ENCODE measurements around the gene ACAN. TPM values are rescaled to one million over a fixed set of nuclear protein-coding genes. Genes with fewer than 3 reads are reported as not detected.

ACAN gene
- total RNA-seq, 2 experiments from 2014 or later, result not detected

- ATAC-seq (no peak), DNase-seq (no peak)
- intact Hi-C loops (cut with micrococcal nuclease), result no loop called here
- ChIA-PET CTCF (no interaction called here), POLR2A (interaction anchor here (0.7 kb wide), 1 partner anchor 13 kb away, joined by 4 read pairs; no protein-coding TSS in a partner anchor)
- Mint-ChIP-seq H3K4me1 (ENCODE audit: low read depth) (no peaks in the 10 kb centered on the region), H3K27me3 (peaks cover 23% of the 10 kb centered on the region), H3K9me3 (peaks cover 6% of the 10 kb centered on the region), H3K4me3 (no peak overlapping the region), H3K27ac (no peak overlapping the region), H3K36me3 (ENCODE audit: low read depth) (no peaks in the 10 kb centered on the region)
- TF ChIP-seq CTCF (IDR thresholded peaks at IDR 0.05), result no peak
Measured at GRCh38 chr15:88765212-88765611, 38.0 kb upstream of the ACAN start.

DNA sequence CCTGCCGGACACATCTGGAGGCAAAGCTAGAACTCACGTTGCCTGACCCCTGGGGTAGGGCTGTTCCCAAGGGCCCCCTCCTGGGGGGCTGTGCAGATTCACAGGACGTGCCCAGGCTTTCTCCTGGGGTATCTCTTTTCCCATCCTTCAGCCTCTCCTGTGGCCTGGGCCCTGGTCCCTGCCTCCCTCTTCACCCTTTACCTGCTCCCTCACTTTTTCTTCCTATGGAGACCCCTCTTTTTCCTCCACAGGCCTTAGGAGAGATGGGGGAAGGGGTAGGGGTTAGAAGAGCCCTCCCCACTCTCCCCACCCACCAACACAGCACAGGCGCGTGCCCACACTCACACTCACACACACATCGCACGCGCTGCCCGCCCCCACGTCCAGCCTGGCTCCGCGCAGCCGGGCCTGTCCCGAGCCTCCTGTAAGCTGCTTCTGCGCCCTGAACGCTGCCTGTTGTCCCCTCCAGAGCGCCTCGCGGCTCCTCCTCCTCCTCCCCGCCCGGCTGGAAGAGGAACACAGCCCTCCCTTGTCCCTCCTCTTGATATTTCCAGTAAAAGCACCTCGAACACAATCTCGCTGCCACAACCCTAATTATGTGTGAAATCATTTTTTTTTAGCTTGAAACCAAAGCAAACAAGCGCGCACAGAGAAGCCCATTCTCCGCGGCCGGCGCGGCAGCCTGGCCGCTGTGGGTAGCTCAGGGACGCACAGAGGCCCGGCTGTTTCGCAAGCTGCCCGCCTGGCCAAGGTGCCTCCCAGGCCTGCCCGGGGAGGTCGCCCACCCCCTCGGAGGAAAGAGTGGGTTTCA is 33.9 kb upstream of the ACAN start:
- Mint-ChIP-seq H3K4me1 (ENCODE audit: low read depth) (no peaks in the 10 kb centered on the region), H3K4me3 (no peak overlapping the region), H3K27me3 (peaks cover 35% of the 10 kb centered on the region), H3K9me3 (peaks cover 8% of the 10 kb centered on the region), H3K27ac (no peak overlapping the region), H3K36me3 (ENCODE audit: low read depth) (no peaks in the 10 kb centered on the region)
- POLR2A ChIA-PET, result no interaction called here
- no peak for TF ChIP-seq CTCF (IDR thresholded peaks at IDR 0.05)
- ATAC-seq (peak; percentile 42), DNase-seq (peak; percentile 17)
- CTCF ChIA-PET, result interaction anchor here (1.6 kb wide), 1 partner anchor 44 kb away, joined by 3 read pairs; no protein-coding TSS in a partner anchor
- intact Hi-C loops (cut with micrococcal nuclease), result no loop called here

- Mint-ChIP-seq H3K36me3 (ENCODE audit: low read depth) (no peaks in the 10 kb centered on the region), H3K27ac (no peak overlapping the region), H3K27me3 (peaks cover 22% of the 10 kb centered on the region), H3K9me3 (peaks cover 1% of the 10 kb centered on the region), H3K4me1 (ENCODE audit: low read depth) (no peaks in the 10 kb centered on the region), H3K4me3 (no peak overlapping the region)
- CTCF ChIA-PET, result no interaction called here
- no peak for ATAC-seq
- intact Hi-C loops (cut with micrococcal nuclease), result no loop called here
- TF ChIP-seq CTCF (IDR thresholded peaks at IDR 0.05), result no peak
- POLR2A ChIA-PET, result no interaction called here
- DNase-seq, result no peak
Measured at GRCh38 chr15:88775776-88776175, 27.5 kb upstream of the ACAN start.

DNA sequence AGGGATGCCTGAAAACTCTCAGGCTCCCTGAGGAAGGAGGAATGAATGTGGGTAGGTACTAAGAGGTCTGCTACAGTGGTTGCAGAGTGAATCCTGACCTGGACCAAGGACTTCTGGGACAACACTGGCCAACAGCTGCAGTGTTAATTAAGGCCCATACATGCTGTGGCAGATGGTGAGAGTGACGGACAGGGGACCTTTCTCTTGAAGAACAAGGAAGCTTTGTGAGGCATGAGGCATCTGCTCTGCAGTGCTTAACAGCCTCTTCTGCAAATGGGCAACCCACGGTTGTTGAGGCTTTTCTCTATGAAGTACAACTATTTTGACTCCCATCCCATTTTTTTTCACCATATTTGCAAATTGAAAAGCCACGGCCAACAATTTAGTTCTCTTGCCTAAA is 26.6 kb upstream of the ACAN start:
- Mint-ChIP-seq H3K27me3 (peaks cover 16% of the 10 kb centered on the region), H3K36me3 (ENCODE audit: low read depth) (no peaks in the 10 kb centered on the region), H3K4me3 (no peak overlapping the region), H3K4me1 (ENCODE audit: low read depth) (no peaks in the 10 kb centered on the region), H3K9me3 (no peaks in the 10 kb centered on the region), H3K27ac (no peak overlapping the region)
- intact Hi-C loops (cut with micrococcal nuclease), result no loop called here
- no peak for ATAC-seq
- ChIA-PET POLR2A (no interaction called here), CTCF (no interaction called here)
- TF ChIP-seq CTCF (IDR thresholded peaks at IDR 0.05), result no peak
- no peak for DNase-seq

DNA sequence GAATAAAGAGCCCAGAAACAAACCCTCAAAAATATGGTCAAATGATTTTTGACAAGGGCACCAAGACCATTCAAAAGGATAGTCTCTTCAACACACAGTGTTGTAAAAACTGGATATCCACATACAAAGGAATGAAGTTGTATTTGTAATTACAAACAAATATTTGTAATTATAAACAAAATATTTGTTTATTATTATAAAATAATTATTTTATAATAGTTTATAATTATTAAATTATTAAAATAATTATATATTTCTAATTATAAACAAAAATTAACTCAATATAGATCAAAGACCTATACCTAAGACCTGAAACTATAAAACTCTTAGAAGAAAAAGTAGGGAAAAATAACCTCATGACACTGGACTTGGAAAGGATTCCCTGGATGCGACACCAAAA is 23.3 kb upstream of the ACAN start:
- Mint-ChIP-seq H3K4me3 (no peak overlapping the region), H3K9me3 (no peaks in the 10 kb centered on the region), H3K27ac (no peak overlapping the region), H3K36me3 (ENCODE audit: low read depth) (no peaks in the 10 kb centered on the region), H3K4me1 (ENCODE audit: low read depth) (no peaks in the 10 kb centered on the region), H3K27me3 (peaks cover 11% of the 10 kb centered on the region)
- no peak for DNase-seq
- ChIA-PET POLR2A (no interaction called here), CTCF (no interaction called here)
- intact Hi-C loops (cut with micrococcal nuclease), result no loop called here
- no peak for ATAC-seq
- no peak for TF ChIP-seq CTCF (IDR thresholded peaks at IDR 0.05)

All from activated CD8-positive, alpha-beta T cell treated with anti-CD3 and anti-CD28 coated beads for 36 hours (primary cell).